ENCODE results near the gene LYRM7. TPM values are rescaled to one million over a fixed set of nuclear protein-coding genes. Genes with fewer than 3 reads are reported as not detected.
"Not testable (repeated sequence)": the region's sequence is repeated elsewhere in the genome, so short reads cannot be mapped to it uniquely, and the experiment has no call there.

Gene LYRM7
- total RNA-seq, 4 donors from 2014 or later: 6.6 to 8.8 (median 7.9) TPM

- TF ChIP-seq CTCF (IDR thresholded peaks at IDR 0.05) (peak in 1 of 6 experiments; percentile 13), POLR2A (IDR thresholded peaks at IDR 0.05) (peak; percentile 71)
- peaks cover 0 to 8% (median under 1%) of the 10 kb centered on the region in 4 donors for H3K4me1 ChIP-seq
- H3K27ac ChIP-seq: peak overlapping the region in 3 of 4 donors; percentile 53 to 80 (median 74)
- DNase-seq: no peak
- H3K27me3 ChIP-seq: no peaks in the 10 kb centered on the region
- H3K9me3 ChIP-seq: no peaks in the 10 kb centered on the region
- H3K4me3 ChIP-seq: peak overlapping the region in 2 of 4 donors; percentile 30 to 40
- no peaks in the 10 kb centered on the region for H3K36me3 ChIP-seq
Observed at GRCh38 chr5:131245312-131245711, 74.6 kb downstream of the LYRM7 start.

DNA sequence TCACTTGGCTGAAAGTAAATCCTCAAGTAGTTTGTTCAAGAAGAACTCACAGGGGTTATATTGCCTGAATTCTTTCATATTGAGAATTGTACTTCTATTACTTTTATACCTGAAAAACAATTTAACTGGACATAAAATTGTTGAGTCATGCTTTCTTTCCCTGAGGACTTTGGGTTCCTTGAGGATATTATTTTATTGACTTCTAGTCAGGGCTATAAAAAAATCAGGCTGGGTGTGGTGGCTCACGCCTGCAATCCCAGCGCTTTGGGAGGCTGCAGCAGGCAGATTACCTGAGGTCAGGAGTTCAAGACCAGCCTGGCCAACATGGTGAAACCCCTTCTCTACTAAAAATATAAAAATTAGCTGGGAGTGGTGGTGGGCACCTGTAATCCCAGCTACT lies 75.2 kb downstream of the LYRM7 start:
- H3K27me3 ChIP-seq: no peaks in the 10 kb centered on the region
- peak overlapping the region in 2 of 4 donors; percentile 30 to 40 for H3K4me3 ChIP-seq
- peak in 2 of 3 donors; percentile 64 to 71 for DNase-seq
- H3K9me3 ChIP-seq: no peaks in the 10 kb centered on the region
- TF ChIP-seq POLR2A (IDR thresholded peaks at IDR 0.05) (no peak), CTCF (IDR thresholded peaks at IDR 0.05) (no peak)
- no peaks in the 10 kb centered on the region for H3K36me3 ChIP-seq
- H3K27ac ChIP-seq: peak overlapping the region in 3 of 4 donors; percentile 53 to 80 (median 74)
- peaks cover 0 to 9% (median 3%) of the 10 kb centered on the region in 4 donors for H3K4me1 ChIP-seq

- H3K9me3 ChIP-seq: no peaks in the 10 kb centered on the region
- no peaks in the 10 kb centered on the region for H3K36me3 ChIP-seq
- H3K4me1 ChIP-seq: peaks cover 0 to 14% (median 3%) of the 10 kb centered on the region in 4 donors
- H3K4me3 ChIP-seq: peak overlapping the region in 2 of 4 donors; percentile 30 to 40
- TF ChIP-seq CTCF (IDR thresholded peaks at IDR 0.05): no peak
- no peak for TF ChIP-seq POLR2A (IDR thresholded peaks at IDR 0.05)
- no peak for DNase-seq
- peak overlapping the region in 1 of 4 donors; percentile 74 for H3K27ac ChIP-seq
- H3K27me3 ChIP-seq: no peaks in the 10 kb centered on the region
Observed at GRCh38 chr5:131246504-131246903, 75.8 kb downstream of the LYRM7 start.

DNA sequence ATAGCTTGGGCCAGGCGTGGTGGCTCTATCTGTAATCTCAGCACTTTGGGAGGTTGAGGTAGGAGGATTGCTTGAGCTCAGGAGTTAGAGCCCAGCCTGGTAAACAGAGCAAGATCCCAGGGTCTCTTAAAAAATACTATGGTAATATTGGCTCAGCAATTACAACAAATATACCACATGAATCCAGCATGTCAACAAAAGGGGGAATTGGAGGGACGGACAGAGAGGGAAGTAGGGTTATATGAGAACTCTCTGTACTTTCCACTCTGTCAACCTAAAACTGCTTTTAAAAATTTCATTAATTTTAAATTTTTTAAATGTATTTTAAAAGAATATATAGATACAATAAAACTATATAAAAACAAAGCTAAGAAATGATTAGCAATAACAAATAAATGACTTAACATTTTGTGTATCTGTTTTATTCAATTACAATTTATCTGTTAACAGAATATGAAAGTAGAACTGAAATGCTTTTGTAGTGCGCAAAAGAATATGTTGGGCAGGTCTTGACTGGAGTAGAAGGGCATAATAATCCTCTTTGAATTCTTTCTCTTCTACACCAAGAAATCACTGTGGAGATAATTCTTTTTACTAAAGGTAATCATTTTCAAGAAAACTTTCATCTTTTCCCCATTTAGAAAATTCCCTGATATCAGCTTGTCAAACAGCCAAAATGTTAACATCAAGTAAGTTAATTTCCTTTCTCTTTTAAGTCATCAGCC lies 80.2 kb downstream of the LYRM7 start:
- peaks cover 0 to 17% (median 3%) of the 10 kb centered on the region in 4 donors for H3K4me1 ChIP-seq
- no peak for DNase-seq
- H3K36me3 ChIP-seq: no peaks in the 10 kb centered on the region
- TF ChIP-seq POLR2A (IDR thresholded peaks at IDR 0.05) (no peak), CTCF (IDR thresholded peaks at IDR 0.05) (no peak)
- H3K9me3 ChIP-seq: no peaks in the 10 kb centered on the region
- peak overlapping the region; percentile 22 to 80 (median 68) for H3K27ac ChIP-seq
- peak overlapping the region in 1 of 4 donors; percentile 4 for H3K4me3 ChIP-seq
- no peaks in the 10 kb centered on the region for H3K27me3 ChIP-seq

DNA sequence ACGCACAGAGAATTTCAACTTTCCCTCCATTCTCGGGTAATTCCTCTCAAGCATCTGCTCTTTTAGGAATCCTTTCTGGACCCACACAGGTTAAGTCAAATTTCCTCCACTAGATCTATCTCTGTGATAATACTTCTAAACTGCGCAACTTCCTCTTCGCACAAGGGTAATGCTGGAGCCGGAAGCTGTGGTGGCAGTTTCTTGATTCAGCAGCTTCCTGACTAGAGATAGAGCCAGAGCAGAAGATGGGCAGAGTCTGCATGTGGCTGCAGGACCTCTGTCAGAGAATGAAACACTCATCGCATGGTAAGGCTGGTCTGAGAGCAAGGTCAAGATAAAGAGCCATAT lies 82.1 kb downstream of the LYRM7 start:
- peak overlapping the region; percentile 23 to 37 (median 32) for H3K4me3 ChIP-seq

GRCh38 chr5:131254025-131254424 lies 83.3 kb downstream of the LYRM7 start:
- not testable (repeated sequence) for H3K27me3 ChIP-seq, H3K36me3 ChIP-seq, DNase-seq, H3K9me3 ChIP-seq
- peaks cover 0 to 17% (median 8%) of the 10 kb centered on the region in 4 donors for H3K4me1 ChIP-seq
- H3K27ac ChIP-seq: peak overlapping the region; percentile 46 to 80 (median 74)
- peak overlapping the region in 3 of 4 donors; percentile 23 to 37 (median 34) for H3K4me3 ChIP-seq

More for the DNA sequence above, 82.1 kb downstream of the LYRM7 start:
- DNase-seq: peak in 2 of 3 donors; percentile 95
- no peaks in the 10 kb centered on the region for H3K36me3 ChIP-seq
- H3K9me3 ChIP-seq: no peaks in the 10 kb centered on the region
- peaks cover 0 to 17% (median 5%) of the 10 kb centered on the region in 4 donors for H3K4me1 ChIP-seq
- H3K27me3 ChIP-seq: no peaks in the 10 kb centered on the region
- TF ChIP-seq POLR2A (IDR thresholded peaks at IDR 0.05) (peak; percentile 44 to 73), CTCF (IDR thresholded peaks at IDR 0.05) (no peak)
- H3K27ac ChIP-seq: peak overlapping the region; percentile 60 to 80 (median 78)

Data from Peyer's patch (tissue), 4 donors.